ENCODE data around the gene RNF41.

The RNF41 gene

GRCh38 chr12:56188131-56188777, 33.5 kb downstream of the RNF41 start:
- peak overlapping the region; percentile 82 for H3K27ac ChIP-seq
- no peak for TF ChIP-seq CTCF (conservative IDR thresholded peaks at IDR 0.05)

GRCh38 chr12:56186957-56187356, 34.8 kb downstream of the RNF41 start:
- H3K27ac ChIP-seq, result peak overlapping the region; percentile 82; the same call in 1 of the 2 replicates
- no peak for TF ChIP-seq CTCF (conservative IDR thresholded peaks at IDR 0.05)

- no peak overlapping the region for H3K27ac ChIP-seq
These were observed 43.4 kb downstream of the RNF41 start for GRCh38 chr12:56178347-56178746.

GRCh38 chr12:56172839-56173238, 48.9 kb downstream of the RNF41 start:
- H3K27ac ChIP-seq, result no peak overlapping the region
- no peak for TF ChIP-seq CTCF (conservative IDR thresholded peaks at IDR 0.05)

More at GRCh38 chr12:56178347-56178746, 43.4 kb downstream of the RNF41 start:
- TF ChIP-seq CTCF (conservative IDR thresholded peaks at IDR 0.05), result no peak

- no peak for TF ChIP-seq CTCF (conservative IDR thresholded peaks at IDR 0.05)
- no peak overlapping the region for H3K27ac ChIP-seq
These were observed 52.4 kb downstream of the RNF41 start for GRCh38 chr12:56169229-56169759.

GRCh38 chr12:56165369-56165768, 56.4 kb downstream of the RNF41 start:
- H3K27ac ChIP-seq, result no peak overlapping the region
- TF ChIP-seq CTCF (conservative IDR thresholded peaks at IDR 0.05), result no peak

GRCh38 chr12:56164345-56164729, 57.4 kb downstream of the RNF41 start:
- TF ChIP-seq CTCF (conservative IDR thresholded peaks at IDR 0.05), result no peak
- H3K27ac ChIP-seq, result no peak overlapping the region
